Retinal pigment epithelial cell (primary cell): ENCODE results near the gene ANGEL2.

Experiments used
- DNase-seq: peaks from one replicate; pipeline ENCODE4 v3.0.0-alpha.2; 2010; ENCODE audit warnings: low read depth
- H3K4me3 ChIP-seq: 2 replicates; pipeline ENCODE4 v1.5.1; 2011; ENCODE audit warnings: mild to moderate bottlenecking, low read length, control low read depth, moderate library complexity
- TF ChIP-seq, protein P1 (sequence below): conservative IDR thresholded peaks from 2 replicates; pipeline ENCODE4 v1.5.1; 2011; ENCODE audit warnings: low read depth, low read length, control low read depth, inconsistent platforms

The ANGEL2 gene

DNA sequence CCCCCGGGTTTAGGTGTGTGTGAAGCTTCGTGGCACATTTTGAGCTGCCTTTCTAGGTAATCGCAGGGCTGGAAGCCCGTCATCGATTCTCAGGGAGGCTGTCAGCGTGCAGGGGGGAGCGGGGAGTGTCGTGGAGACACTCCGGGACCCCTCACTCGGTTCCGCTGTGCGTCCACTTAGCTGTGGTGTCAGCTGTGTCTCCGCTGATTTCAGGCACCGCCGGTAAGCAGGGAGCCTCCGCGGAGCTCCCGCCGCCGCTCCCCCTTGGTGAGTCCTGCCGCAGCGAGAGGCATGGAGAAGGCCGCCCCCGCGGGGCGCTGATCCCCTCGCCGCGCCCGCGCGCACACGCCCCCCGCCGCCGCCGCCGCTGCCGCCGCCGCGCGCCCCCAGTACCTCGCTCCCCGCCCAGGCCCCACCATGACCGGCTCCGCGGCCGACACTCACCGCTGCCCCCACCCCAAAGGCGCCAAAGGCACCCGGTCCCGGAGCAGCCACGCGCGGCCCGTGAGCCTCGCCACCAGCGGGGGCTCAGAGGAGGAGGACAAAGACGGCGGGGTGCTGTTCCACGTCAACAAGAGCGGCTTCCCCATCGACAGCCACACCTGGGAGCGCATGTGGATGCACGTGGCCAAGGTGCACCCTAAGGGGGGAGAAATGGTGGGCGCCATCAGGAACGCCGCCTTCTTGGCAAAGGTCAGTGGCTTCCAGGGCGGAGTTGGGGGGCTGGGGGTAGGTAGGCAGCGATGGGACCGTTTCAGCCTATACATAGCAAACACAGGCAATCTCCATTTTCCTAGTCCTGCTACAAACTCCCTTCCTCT, 64.3 kb downstream of the ANGEL2 start:
- DNase-seq = no peak
- H3K4me3 ChIP-seq = peak overlapping the region; percentile 72
- TF ChIP-seq, protein P1, sequence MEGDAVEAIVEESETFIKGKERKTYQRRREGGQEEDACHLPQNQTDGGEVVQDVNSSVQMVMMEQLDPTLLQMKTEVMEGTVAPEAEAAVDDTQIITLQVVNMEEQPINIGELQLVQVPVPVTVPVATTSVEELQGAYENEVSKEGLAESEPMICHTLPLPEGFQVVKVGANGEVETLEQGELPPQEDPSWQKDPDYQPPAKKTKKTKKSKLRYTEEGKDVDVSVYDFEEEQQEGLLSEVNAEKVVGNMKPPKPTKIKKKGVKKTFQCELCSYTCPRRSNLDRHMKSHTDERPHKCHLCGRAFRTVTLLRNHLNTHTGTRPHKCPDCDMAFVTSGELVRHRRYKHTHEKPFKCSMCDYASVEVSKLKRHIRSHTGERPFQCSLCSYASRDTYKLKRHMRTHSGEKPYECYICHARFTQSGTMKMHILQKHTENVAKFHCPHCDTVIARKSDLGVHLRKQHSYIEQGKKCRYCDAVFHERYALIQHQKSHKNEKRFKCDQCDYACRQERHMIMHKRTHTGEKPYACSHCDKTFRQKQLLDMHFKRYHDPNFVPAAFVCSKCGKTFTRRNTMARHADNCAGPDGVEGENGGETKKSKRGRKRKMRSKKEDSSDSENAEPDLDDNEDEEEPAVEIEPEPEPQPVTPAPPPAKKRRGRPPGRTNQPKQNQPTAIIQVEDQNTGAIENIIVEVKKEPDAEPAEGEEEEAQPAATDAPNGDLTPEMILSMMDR = no peak

GRCh38 chr1:212950243-212951125, 65.2 kb downstream of the ANGEL2 start, which contains the start of gene VASH2:
Gene VASH2, plus strand, starts transcription at chr1:212950541. Its CDS starts 1,002 bp downstream, at chr1:212951543.
- DNase-seq = peak; percentile 34
- H3K4me3 ChIP-seq = peak within 1 kb of the TSS; percentile 72
- TF ChIP-seq, protein P1 = no peak

DNA sequence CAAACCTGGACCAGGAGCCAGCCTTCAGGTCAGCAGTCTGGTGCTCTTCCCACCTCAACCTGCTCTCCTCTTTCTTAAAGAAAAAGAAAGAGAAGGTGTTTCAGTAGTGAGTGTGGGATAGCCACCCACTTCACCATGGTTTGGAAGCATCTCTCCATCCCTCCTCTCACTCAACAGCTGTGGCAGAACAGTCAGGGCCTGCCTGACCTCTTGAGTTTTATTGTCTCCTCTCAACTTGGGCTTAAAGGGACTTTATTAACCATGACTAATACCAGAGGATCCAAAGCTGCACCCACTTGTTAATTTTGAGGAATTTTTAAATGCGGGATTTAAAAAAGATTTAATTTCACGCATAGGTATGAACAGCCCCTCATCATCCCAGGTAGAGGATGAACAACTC, 65.9 kb downstream of the ANGEL2 start:
- no peak for DNase-seq
- H3K4me3 ChIP-seq = peak overlapping the region; percentile 72
- TF ChIP-seq, protein P1 = no peak

DNA sequence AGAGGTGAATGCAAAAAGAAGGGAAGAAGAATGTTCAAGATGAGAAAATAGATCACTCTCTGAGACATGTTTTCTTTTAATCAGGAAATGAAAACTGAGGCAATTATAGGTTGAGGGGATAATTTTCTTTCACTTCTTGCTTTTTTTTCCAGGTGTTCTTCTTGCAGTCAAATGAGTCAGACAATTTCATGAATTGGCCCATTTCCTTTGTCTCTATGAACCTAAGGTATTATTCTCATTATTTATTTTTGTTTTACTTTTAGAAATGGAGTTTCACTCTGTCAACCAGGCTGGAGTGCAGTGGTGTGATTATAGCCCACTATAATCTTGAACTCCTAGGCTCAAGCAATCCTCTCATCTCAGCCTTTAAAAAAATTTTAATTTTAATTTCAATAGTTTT, 68.8 kb downstream of the ANGEL2 start:
- no peak for DNase-seq
- TF ChIP-seq, protein P1 = no peak
- no peak overlapping the region for H3K4me3 ChIP-seq

GRCh38 chr1:212945463-212946160, 70.1 kb downstream of the ANGEL2 start:
- no peak overlapping the region for H3K4me3 ChIP-seq
- TF ChIP-seq, protein P1 = no peak
- no peak for DNase-seq

- TF ChIP-seq, protein P1 = no peak
- no peak for DNase-seq
- no peak overlapping the region for H3K4me3 ChIP-seq
Measured at GRCh38 chr1:212945056-212945455, 70.6 kb downstream of the ANGEL2 start.
